ENCODE measurements around the gene TXNL4A. TPM values are rescaled to one million over a fixed set of nuclear protein-coding genes. Genes with fewer than 3 reads are reported as not detected.

The TXNL4A gene
- total RNA-seq, 3 donors from 2014 or later (not counting 1 experiment from before 2014, with no cell fraction given), result 63.2 to 69.1 (median 66.4) TPM

- Histone ChIP-seq H3K4me3 (ENCODE audit: low read length) (peak overlapping the region; percentile 61), H3K27me3 (ENCODE audit: control insufficient read depth, insufficient read depth, low read length) (no peaks in the 10 kb centered on the region), H3K9me3 (ENCODE audit: control insufficient read depth, insufficient read depth, low read length) (no peaks in the 10 kb centered on the region), H3K36me3 (ENCODE audit: control insufficient read depth, insufficient read depth, low read length) (peaks cover 5% of the 10 kb centered on the region), H3K4me1 (ENCODE audit: control insufficient read depth, insufficient read depth, low read length) (peaks cover 19% of the 10 kb centered on the region), H3K27ac (ENCODE audit: low read length) (peak overlapping the region; percentile 90)
- TF ChIP-seq CTCF (IDR thresholded peaks at IDR 0.05), result no peak
- peak overlapping the region; percentile 90 to 94 for H3K27ac Mint-ChIP-seq
- intact Hi-C loops (cut with micrococcal nuclease), result loop anchor here (5.0 kb wide), 1 partner anchor 37 kb away; the partner anchor contains the start of gene SLC66A2
- H3K4me1 Mint-ChIP-seq, result peaks cover 27 to 28% of the 10 kb centered on the region in 2 donors
- peaks cover 0 to 3% of the 10 kb centered on the region in 2 donors for H3K27me3 Mint-ChIP-seq (ENCODE audit: low read depth in 2 of 2)
- H3K4me3 Mint-ChIP-seq, result peak overlapping the region; percentile 97
- no peak for ATAC-seq
- H3K36me3 Mint-ChIP-seq, result no peaks in the 10 kb centered on the region
- WGBS (ENCODE audit: insufficient coverage), result 77% methylated on average over 14 of the region's 14 CpGs
- no peak for DNase-seq
- H3K9me3 Mint-ChIP-seq, result no peaks in the 10 kb centered on the region
These were observed 783 bp upstream of the TXNL4A start for GRCh38 chr18:79989195-79989497.

- under 1% methylated on average over 48 of the region's 48 CpGs for WGBS (ENCODE audit: insufficient coverage)
- Histone ChIP-seq H3K4me3 (ENCODE audit: low read length) (peak overlapping the region; percentile 80), H3K9me3 (ENCODE audit: control insufficient read depth, insufficient read depth, low read length) (no peaks in the 10 kb centered on the region), H3K36me3 (ENCODE audit: control insufficient read depth, insufficient read depth, low read length) (peaks cover 5% of the 10 kb centered on the region), H3K27me3 (ENCODE audit: control insufficient read depth, insufficient read depth, low read length) (no peaks in the 10 kb centered on the region), H3K4me1 (ENCODE audit: control insufficient read depth, insufficient read depth, low read length) (peaks cover 28% of the 10 kb centered on the region), H3K27ac (ENCODE audit: low read length) (peak overlapping the region; percentile 90)
- Mint-ChIP-seq H3K27me3 (ENCODE audit: low read depth in 2 of 2) (no peaks in the 10 kb centered on the region), H3K9me3 (no peaks in the 10 kb centered on the region), H3K36me3 (no peaks in the 10 kb centered on the region), H3K4me1 (peaks cover 37 to 39% of the 10 kb centered on the region in 2 donors), H3K27ac (peak overlapping the region; percentile 90 to 94), H3K4me3 (peak overlapping the region; percentile 89)
- ATAC-seq (peak; percentile 69 to 85 (median 70)), DNase-seq (peak; percentile 67 to 81)
- no peak for TF ChIP-seq CTCF (IDR thresholded peaks at IDR 0.05)
- intact Hi-C loops (cut with micrococcal nuclease), result loop anchor here (1.0 to 5.0 kb wide), 2 partner anchors 36 to 45 kb away; partner anchors contain the start of gene SLC66A2
These were observed 302 bp downstream of the TXNL4A start for GRCh38 chr18:79988071-79988450.

GRCh38 chr18:79987566-79987965 is 797 bp downstream of the TXNL4A start:
- no peaks in the 10 kb centered on the region for H3K27me3 ChIP-seq (ENCODE audit: control insufficient read depth, insufficient read depth, low read length)
- peak overlapping the region; percentile 80 for H3K4me3 ChIP-seq (ENCODE audit: low read length)
- peaks cover 5% of the 10 kb centered on the region for H3K36me3 ChIP-seq (ENCODE audit: control insufficient read depth, insufficient read depth, low read length)
- TF ChIP-seq CTCF (IDR thresholded peaks at IDR 0.05), result no peak
- Mint-ChIP-seq H3K27me3 (ENCODE audit: low read depth in 2 of 2) (no peaks in the 10 kb centered on the region), H3K4me3 (peak overlapping the region; percentile 89), H3K9me3 (no peaks in the 10 kb centered on the region), H3K27ac (peak overlapping the region; percentile 90 to 94), H3K36me3 (no peaks in the 10 kb centered on the region), H3K4me1 (peaks cover 40 to 41% of the 10 kb centered on the region in 2 donors)
- WGBS (ENCODE audit: insufficient coverage), result 5% methylated on average over 4 of the region's 6 CpGs
- DNase-seq (peak in 1 of 2 donors; percentile 31), ATAC-seq (no peak)
- H3K27ac ChIP-seq (ENCODE audit: low read length), result peak overlapping the region; percentile 90
- intact Hi-C loops (cut with micrococcal nuclease), result loop anchor here (5.0 kb wide), 1 partner anchor 35 kb away; the partner anchor contains the start of gene SLC66A2
- no peaks in the 10 kb centered on the region for H3K9me3 ChIP-seq (ENCODE audit: control insufficient read depth, insufficient read depth, low read length)
- peaks cover 33% of the 10 kb centered on the region for H3K4me1 ChIP-seq (ENCODE audit: control insufficient read depth, insufficient read depth, low read length)

GRCh38 chr18:79986726-79987125 is 1.6 kb downstream of the TXNL4A start:
- no peaks in the 10 kb centered on the region for H3K9me3 Mint-ChIP-seq
- 82% methylated on average over 7 of the region's 7 CpGs for WGBS (ENCODE audit: insufficient coverage)
- H3K9me3 ChIP-seq (ENCODE audit: control insufficient read depth, insufficient read depth, low read length), result no peaks in the 10 kb centered on the region
- no peaks in the 10 kb centered on the region for H3K27me3 ChIP-seq (ENCODE audit: control insufficient read depth, insufficient read depth, low read length)
- peaks cover 5% of the 10 kb centered on the region for H3K36me3 ChIP-seq (ENCODE audit: control insufficient read depth, insufficient read depth, low read length)
- no peak for TF ChIP-seq CTCF (IDR thresholded peaks at IDR 0.05)
- intact Hi-C loops (cut with micrococcal nuclease), result loop anchor here (5.0 kb wide), 1 partner anchor 34 kb away; the partner anchor contains the start of gene SLC66A2
- peak overlapping the region; percentile 90 to 94 for H3K27ac Mint-ChIP-seq
- H3K4me1 Mint-ChIP-seq, result peaks cover 48 to 50% of the 10 kb centered on the region in 2 donors
- peak overlapping the region; percentile 89 for H3K4me3 Mint-ChIP-seq
- H3K36me3 Mint-ChIP-seq, result no peaks in the 10 kb centered on the region
- no peaks in the 10 kb centered on the region for H3K27me3 Mint-ChIP-seq (ENCODE audit: low read depth in 2 of 2)
- H3K4me1 ChIP-seq (ENCODE audit: control insufficient read depth, insufficient read depth, low read length), result peaks cover 41% of the 10 kb centered on the region
- no peak for ATAC-seq
- DNase-seq, result no peak
- no peak overlapping the region for H3K4me3 ChIP-seq (ENCODE audit: low read length)
- no peak overlapping the region for H3K27ac ChIP-seq (ENCODE audit: low read length)

All from natural killer cell (primary cell).